Measurements from ENCODE around the gene DGAT2L6. TPM values are rescaled to one million over a fixed set of nuclear protein-coding genes. Genes with fewer than 3 reads are reported as not detected.

The DGAT2L6 gene
- total RNA-seq, 1 donor from 2014 or later = not detected

- DNase-seq (ENCODE audit: low spot score) = no peak
- H3K4me3 Mint-ChIP-seq = no peak overlapping the region
Observed at GRCh38 chrX:70226687-70227086, 49.4 kb downstream of the DGAT2L6 start.

GRCh38 chrX:70231666-70232065 is 54.4 kb downstream of the DGAT2L6 start:
- no peak overlapping the region for H3K27ac Mint-ChIP-seq
- no peaks in the 10 kb centered on the region for H3K27me3 Mint-ChIP-seq (ENCODE audit: insufficient read depth, low read depth)
- Histone ChIP-seq H3K4me2 (no peak overlapping the region), H3K4me1 (no peaks in the 10 kb centered on the region), H3F3A (ENCODE audit: low read depth) (no peaks in the 10 kb centered on the region), H3K79me2 (ENCODE audit: low read depth) (no peaks in the 10 kb centered on the region), H3K9ac (no peak overlapping the region), H3K27me3 (no peaks in the 10 kb centered on the region), H3K9me3 (ENCODE audit: low read depth) (no peaks in the 10 kb centered on the region), H4K20me1 (ENCODE audit: low read depth) (no peaks in the 10 kb centered on the region), H2AFZ (replicated peaks) (no peak overlapping the region), H3K36me3 (no peaks in the 10 kb centered on the region), H3K4me3 (no peak overlapping the region), H3K27ac (no peak overlapping the region)
- DNase-seq (ENCODE audit: low spot score) = no peak
- TF ChIP-seq CTCF (IDR thresholded peaks at IDR 0.05) = no peak
- no peak for TF ChIP-seq EZH2 (IDR thresholded peaks at IDR 0.05)
- no peak for TF ChIP-seq EZH2phosphoT487 (IDR thresholded peaks at IDR 0.05)
- no peaks in the 10 kb centered on the region for H3K4me1 Mint-ChIP-seq
- no peak overlapping the region for H3K4me3 Mint-ChIP-seq
- H3K36me3 Mint-ChIP-seq = no peaks in the 10 kb centered on the region
- H3K9me3 Mint-ChIP-seq = no peaks in the 10 kb centered on the region

More at GRCh38 chrX:70226687-70227086, 49.4 kb downstream of the DGAT2L6 start:
- Histone ChIP-seq H3K9ac (no peak overlapping the region), H3F3A (ENCODE audit: low read depth) (no peaks in the 10 kb centered on the region), H3K27ac (no peak overlapping the region), H4K20me1 (ENCODE audit: low read depth) (no peaks in the 10 kb centered on the region), H3K27me3 (no peaks in the 10 kb centered on the region), H3K9me3 (ENCODE audit: low read depth) (no peaks in the 10 kb centered on the region), H3K4me3 (no peak overlapping the region), H2AFZ (replicated peaks) (no peak overlapping the region), H3K79me2 (ENCODE audit: low read depth) (no peaks in the 10 kb centered on the region), H3K4me2 (no peak overlapping the region), H3K4me1 (no peaks in the 10 kb centered on the region), H3K36me3 (no peaks in the 10 kb centered on the region)
- H3K27ac Mint-ChIP-seq = no peak overlapping the region
- H3K4me1 Mint-ChIP-seq = no peaks in the 10 kb centered on the region
- H3K36me3 Mint-ChIP-seq = no peaks in the 10 kb centered on the region
- H3K27me3 Mint-ChIP-seq (ENCODE audit: insufficient read depth, low read depth) = no peaks in the 10 kb centered on the region
- H3K9me3 Mint-ChIP-seq = no peaks in the 10 kb centered on the region
- no peak for TF ChIP-seq EZH2phosphoT487 (IDR thresholded peaks at IDR 0.05)

GRCh38 chrX:70234355-70234754 is 57.1 kb downstream of the DGAT2L6 start, which contains the start of gene AWAT1:
Gene AWAT1, plus strand, starts transcription at chrX:70234655. Its CDS starts 41 bp downstream, at chrX:70234696.
- H3K79me2 ChIP-seq (ENCODE audit: low read depth) = no peaks in the 10 kb centered on the region
- H3K4me3 ChIP-seq = no peak within 1 kb of the TSS
- DNase-seq (ENCODE audit: low spot score) = no peak
- H3K4me1 ChIP-seq = no peaks in the 10 kb centered on the region
- Mint-ChIP-seq H3K27ac (no peak within 1 kb of the TSS), H3K9me3 (peaks cover 4% of the 10 kb centered on the region), H3K36me3 (no peaks in the 10 kb centered on the region), H3K4me1 (no peaks in the 10 kb centered on the region), H3K27me3 (ENCODE audit: insufficient read depth, low read depth) (peaks cover 6% of the 10 kb centered on the region), H3K4me3 (no peak within 1 kb of the TSS)
- no peaks in the 10 kb centered on the region for H3F3A ChIP-seq (ENCODE audit: low read depth)
- H2AFZ ChIP-seq (replicated peaks) = no peak within 1 kb of the TSS
- no peaks in the 10 kb centered on the region for H4K20me1 ChIP-seq (ENCODE audit: low read depth)
- H3K9ac ChIP-seq = no peak within 1 kb of the TSS
- no peaks in the 10 kb centered on the region for H3K9me3 ChIP-seq (ENCODE audit: low read depth)
- no peaks in the 10 kb centered on the region for H3K36me3 ChIP-seq
- no peak within 1 kb of the TSS for H3K4me2 ChIP-seq
- TF ChIP-seq CTCF (IDR thresholded peaks at IDR 0.05) = no peak
- H3K27ac ChIP-seq = no peak within 1 kb of the TSS
- no peaks in the 10 kb centered on the region for H3K27me3 ChIP-seq

GRCh38 chrX:70240751-70241150 is 63.5 kb downstream of the DGAT2L6 start:
- no peaks in the 10 kb centered on the region for H3F3A ChIP-seq (ENCODE audit: low read depth)
- Mint-ChIP-seq H3K9me3 (peaks cover 4% of the 10 kb centered on the region), H3K36me3 (no peaks in the 10 kb centered on the region), H3K4me1 (no peaks in the 10 kb centered on the region), H3K4me3 (no peak overlapping the region), H3K27me3 (ENCODE audit: insufficient read depth, low read depth) (peaks cover 6% of the 10 kb centered on the region), H3K27ac (no peak overlapping the region)
- no peaks in the 10 kb centered on the region for H3K36me3 ChIP-seq
- H3K9ac ChIP-seq = no peak overlapping the region
- no peak for DNase-seq (ENCODE audit: low spot score)
- no peaks in the 10 kb centered on the region for H4K20me1 ChIP-seq (ENCODE audit: low read depth)
- no peak overlapping the region for H3K4me3 ChIP-seq
- H3K27me3 ChIP-seq = no peaks in the 10 kb centered on the region
- H3K9me3 ChIP-seq (ENCODE audit: low read depth) = no peaks in the 10 kb centered on the region
- TF ChIP-seq CTCF (IDR thresholded peaks at IDR 0.05) (no peak), EZH2 (IDR thresholded peaks at IDR 0.05) (no peak), EZH2phosphoT487 (IDR thresholded peaks at IDR 0.05) (no peak)
- H2AFZ ChIP-seq (replicated peaks) = no peak overlapping the region
- no peak overlapping the region for H3K4me2 ChIP-seq
- no peaks in the 10 kb centered on the region for H3K4me1 ChIP-seq
- H3K79me2 ChIP-seq (ENCODE audit: low read depth) = no peaks in the 10 kb centered on the region
- no peak overlapping the region for H3K27ac ChIP-seq
